ENCODE measurements around the gene RGCC.

RGCC gene

DNA sequence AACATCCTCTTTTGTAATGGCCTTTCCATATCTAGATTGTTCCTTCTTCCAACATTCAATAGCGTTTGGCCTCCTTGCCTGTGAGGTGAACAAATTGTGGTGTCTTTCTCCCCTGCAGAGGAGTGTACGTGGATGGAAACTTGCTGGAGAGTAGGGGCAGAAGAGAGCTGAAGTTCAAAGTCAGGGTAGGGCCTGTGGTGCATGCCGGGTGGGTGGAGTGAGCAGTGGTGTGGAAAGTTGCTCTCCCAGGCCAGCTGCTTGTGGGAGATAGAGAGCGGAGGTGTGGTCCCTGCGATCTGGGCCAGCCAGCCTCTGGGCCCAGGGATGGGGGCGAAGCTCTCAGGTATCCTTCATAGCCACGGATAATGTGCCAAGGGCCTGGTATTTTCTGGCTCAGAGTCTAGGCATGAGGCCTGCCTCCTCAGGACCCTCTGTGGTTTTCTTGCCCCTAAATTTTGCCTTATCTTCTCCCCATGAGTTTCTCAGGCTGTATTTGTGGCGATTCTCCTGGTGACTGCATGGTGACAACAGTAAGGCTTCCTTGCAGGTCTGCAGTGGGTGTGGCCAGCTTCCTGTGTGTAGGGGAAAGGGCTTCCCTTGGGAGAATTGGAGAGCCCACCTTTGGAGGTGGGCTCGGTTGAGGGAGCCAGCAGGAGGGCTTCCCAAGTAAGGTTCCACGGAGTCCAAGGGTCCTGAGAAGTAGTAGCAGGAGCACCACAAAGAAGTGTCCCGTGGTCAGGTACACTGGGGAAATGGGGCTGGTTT is 6.7 kb downstream of the RGCC start:
- Histone ChIP-seq H3K9me3 (ENCODE audit: low read length) (no peaks in the 10 kb centered on the region), H3K36me3 (ENCODE audit: insufficient read depth, low read length) (no peaks in the 10 kb centered on the region), H3K27ac (ENCODE audit: low read depth, low read length) (no peak overlapping the region), H3K27me3 (ENCODE audit: control insufficient read depth in 1 of 2, insufficient read depth in 2 of 2, low read length in 2 of 2) (peaks cover 1 to 19% of the 10 kb centered on the region in 2 donors), H3K4me3 (ENCODE audit: low read depth in 1 of 2, low read length in 2 of 2) (no peak overlapping the region), H3K4me1 (ENCODE audit: insufficient read depth, low read length) (peaks cover 5% of the 10 kb centered on the region), H3K9ac (ENCODE audit: low read length) (no peak overlapping the region)

DNA sequence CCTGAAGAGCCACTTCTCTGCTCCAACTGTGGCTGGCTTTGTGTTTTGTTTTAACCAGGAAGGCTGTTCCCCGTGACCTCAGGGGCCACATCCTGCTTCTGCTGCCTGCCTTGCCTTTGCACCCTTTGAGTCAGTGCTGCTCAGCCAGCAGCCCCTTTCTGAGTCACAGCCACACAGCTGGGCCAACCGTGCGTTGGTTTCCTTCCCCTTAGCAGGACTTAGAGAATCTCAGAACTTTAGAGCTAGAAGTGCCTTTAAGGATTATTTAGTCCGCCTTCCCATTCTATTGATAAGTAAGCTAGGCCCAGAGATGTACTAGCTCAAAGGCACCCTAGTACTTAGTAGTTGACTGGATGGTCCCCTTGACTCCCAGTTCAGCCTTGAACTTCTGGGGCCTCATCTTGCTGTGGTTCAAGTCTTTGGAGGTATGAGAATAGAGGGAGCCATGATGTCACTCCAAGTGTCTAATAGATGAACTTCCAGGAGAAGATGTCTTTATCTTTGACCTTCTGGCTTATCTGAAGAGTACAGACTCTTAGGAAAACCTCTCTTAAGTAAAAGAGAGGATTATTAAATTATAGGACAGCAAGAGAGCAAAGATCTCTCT is 8.0 kb downstream of the RGCC start:
- H3K9ac ChIP-seq (ENCODE audit: low read length), result no peak overlapping the region
- H3K27ac ChIP-seq (ENCODE audit: low read depth, low read length), result no peak overlapping the region
- peaks cover 0 to 7% of the 10 kb centered on the region in 2 donors for H3K27me3 ChIP-seq (ENCODE audit: control insufficient read depth in 1 of 2, insufficient read depth in 2 of 2, low read length in 2 of 2)
- peaks cover 5% of the 10 kb centered on the region for H3K4me1 ChIP-seq (ENCODE audit: insufficient read depth, low read length)
- no peak overlapping the region for H3K4me3 ChIP-seq (ENCODE audit: low read depth in 1 of 2, low read length in 2 of 2)
- no peaks in the 10 kb centered on the region for H3K9me3 ChIP-seq (ENCODE audit: low read length)
- H3K36me3 ChIP-seq (ENCODE audit: insufficient read depth, low read length), result no peaks in the 10 kb centered on the region

DNA sequence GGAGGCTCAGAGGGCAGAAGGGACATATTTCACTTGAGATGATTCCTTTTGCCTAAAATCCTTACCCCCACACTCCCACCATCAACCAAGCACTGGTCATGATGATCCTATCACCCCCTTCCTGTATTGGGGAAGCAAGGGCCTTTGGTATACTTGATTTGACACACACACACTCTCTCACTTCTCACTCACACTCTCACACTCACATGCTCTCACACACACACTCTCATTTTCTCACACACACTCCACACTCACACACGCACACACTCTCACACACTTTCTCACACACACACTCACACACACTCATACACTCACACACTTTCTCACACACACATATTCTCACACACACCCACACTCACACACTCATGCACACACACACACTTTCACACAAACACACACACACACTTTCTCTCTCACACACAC is 8.6 kb downstream of the RGCC start:
- Histone ChIP-seq H3K36me3 (ENCODE audit: insufficient read depth, low read length) (no peaks in the 10 kb centered on the region), H3K9me3 (ENCODE audit: low read length) (no peaks in the 10 kb centered on the region), H3K9ac (ENCODE audit: low read length) (no peak overlapping the region), H3K4me1 (ENCODE audit: insufficient read depth, low read length) (peaks cover 5% of the 10 kb centered on the region), H3K27me3 (ENCODE audit: control insufficient read depth in 1 of 2, insufficient read depth in 2 of 2, low read length in 2 of 2) (peaks cover 0 to 5% of the 10 kb centered on the region in 2 donors), H3K27ac (ENCODE audit: low read depth, low read length) (no peak overlapping the region), H3K4me3 (ENCODE audit: low read depth in 1 of 2, low read length in 2 of 2) (no peak overlapping the region)

DNA sequence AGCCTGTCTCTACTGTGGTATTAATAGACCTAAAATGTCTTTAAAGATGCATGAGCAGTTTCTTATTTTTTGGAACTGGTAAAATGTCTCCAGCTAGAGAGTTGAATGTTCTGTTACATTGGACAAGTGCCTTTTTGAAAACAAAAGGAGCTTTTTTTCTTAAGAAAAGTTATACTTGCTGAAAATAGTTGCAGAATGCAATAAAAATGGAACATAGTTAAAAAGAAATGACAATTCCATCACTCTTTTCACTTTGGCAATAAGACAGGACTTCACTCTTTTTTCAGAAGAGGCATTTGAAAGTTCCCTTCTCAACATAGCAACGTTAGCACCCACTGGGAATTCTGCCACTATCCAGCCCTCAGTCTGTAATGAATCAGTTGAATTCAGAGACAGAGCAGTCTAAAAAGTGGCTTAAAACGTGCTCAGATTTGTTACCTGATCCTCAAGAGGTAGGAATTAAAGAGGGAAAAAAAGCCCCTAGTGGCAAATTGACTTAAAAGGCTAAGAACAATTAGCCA is 10.1 kb downstream of the RGCC start:
- Histone ChIP-seq H3K27ac (ENCODE audit: low read depth, low read length) (no peak overlapping the region), H3K4me3 (ENCODE audit: low read depth in 1 of 2, low read length in 2 of 2) (no peak overlapping the region), H3K36me3 (ENCODE audit: insufficient read depth, low read length) (no peaks in the 10 kb centered on the region), H3K4me1 (ENCODE audit: insufficient read depth, low read length) (peaks cover 5% of the 10 kb centered on the region), H3K9ac (ENCODE audit: low read length) (no peak overlapping the region), H3K9me3 (ENCODE audit: low read length) (no peaks in the 10 kb centered on the region), H3K27me3 (ENCODE audit: control insufficient read depth in 1 of 2, insufficient read depth in 2 of 2, low read length in 2 of 2) (no peaks in the 10 kb centered on the region)

DNA sequence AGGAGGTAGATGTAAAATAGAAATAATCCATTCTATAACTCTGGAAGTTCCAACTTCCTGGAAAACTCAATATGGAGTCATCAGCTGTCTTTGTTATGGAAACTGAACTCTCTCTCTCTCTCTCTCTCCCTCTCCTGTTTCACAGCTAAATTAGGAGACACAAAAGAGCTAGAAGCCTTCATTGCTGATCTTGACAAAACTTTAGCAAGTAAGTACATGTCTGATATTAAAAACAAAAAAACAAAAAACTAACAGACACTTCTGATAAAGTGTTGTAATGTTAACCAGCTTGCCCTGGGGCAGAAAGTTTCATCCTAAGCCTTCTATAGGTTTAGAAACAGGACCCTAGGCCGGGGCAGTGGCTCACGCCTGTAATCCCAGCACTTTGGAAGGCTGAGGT is 11.3 kb downstream of the RGCC start:
- no peak overlapping the region for H3K9ac ChIP-seq (ENCODE audit: low read length)
- H3K4me1 ChIP-seq (ENCODE audit: insufficient read depth, low read length), result peaks cover 5% of the 10 kb centered on the region
- H3K36me3 ChIP-seq (ENCODE audit: insufficient read depth, low read length), result no peaks in the 10 kb centered on the region
- H3K27ac ChIP-seq (ENCODE audit: low read depth, low read length), result no peak overlapping the region
- no peak overlapping the region for H3K4me3 ChIP-seq (ENCODE audit: low read depth in 1 of 2, low read length in 2 of 2)
- H3K27me3 ChIP-seq (ENCODE audit: control insufficient read depth in 1 of 2, insufficient read depth in 2 of 2, low read length in 2 of 2), result no peaks in the 10 kb centered on the region
- no peaks in the 10 kb centered on the region for H3K9me3 ChIP-seq (ENCODE audit: low read length)

DNA sequence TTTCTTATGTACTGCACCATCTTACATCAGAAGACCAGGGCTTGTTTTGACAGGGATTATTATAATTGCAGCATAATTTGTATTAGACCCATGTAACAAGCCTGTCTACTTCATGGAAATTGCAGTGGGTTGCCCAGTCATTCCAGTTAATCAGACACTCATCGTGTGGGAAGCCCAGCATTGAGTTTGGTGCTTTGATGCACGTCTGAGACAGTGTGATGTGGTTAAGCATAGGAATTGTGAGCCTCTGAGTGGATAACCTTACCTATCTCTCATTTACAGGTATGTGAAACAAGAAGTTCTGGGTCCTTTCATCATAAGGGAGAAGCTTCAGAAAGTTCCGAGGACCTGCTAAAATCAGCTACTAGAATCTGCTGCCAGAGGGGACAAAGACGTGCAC is 12.8 kb downstream of the RGCC start:
- H3K4me3 ChIP-seq (ENCODE audit: low read depth in 1 of 2, low read length in 2 of 2), result no peak overlapping the region
- H3K9me3 ChIP-seq (ENCODE audit: low read length), result no peaks in the 10 kb centered on the region
- no peak overlapping the region for H3K9ac ChIP-seq (ENCODE audit: low read length)
- no peaks in the 10 kb centered on the region for H3K36me3 ChIP-seq (ENCODE audit: insufficient read depth, low read length)
- peaks cover 5% of the 10 kb centered on the region for H3K4me1 ChIP-seq (ENCODE audit: insufficient read depth, low read length)
- H3K27me3 ChIP-seq (ENCODE audit: control insufficient read depth in 1 of 2, insufficient read depth in 2 of 2, low read length in 2 of 2), result no peaks in the 10 kb centered on the region
- no peak overlapping the region for H3K27ac ChIP-seq (ENCODE audit: low read depth, low read length)

DNA sequence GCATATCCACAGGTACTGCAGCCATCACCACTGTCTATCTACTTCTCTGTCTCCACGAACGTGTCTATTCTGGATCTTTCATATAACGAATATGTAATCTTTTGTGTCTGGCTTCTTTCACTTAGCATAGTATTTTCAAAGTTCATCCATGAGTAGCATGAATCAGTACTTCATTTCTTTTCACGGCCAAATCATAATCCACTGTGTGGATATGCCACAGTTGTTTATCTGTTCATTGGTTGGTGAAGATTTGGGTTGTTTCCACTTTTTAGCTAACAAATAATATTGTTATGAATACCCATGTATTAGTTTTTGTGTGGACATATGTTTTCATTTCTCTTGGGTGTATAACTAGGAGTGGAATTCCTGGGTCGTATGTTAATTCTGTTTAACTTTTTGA is 14.4 kb downstream of the RGCC start:
- Histone ChIP-seq H3K4me3 (ENCODE audit: low read depth in 1 of 2, low read length in 2 of 2) (no peak overlapping the region), H3K9me3 (ENCODE audit: low read length) (no peaks in the 10 kb centered on the region), H3K27me3 (ENCODE audit: control insufficient read depth in 1 of 2, insufficient read depth in 2 of 2, low read length in 2 of 2) (no peaks in the 10 kb centered on the region), H3K9ac (ENCODE audit: low read length) (no peak overlapping the region), H3K4me1 (ENCODE audit: insufficient read depth, low read length) (peaks cover 2% of the 10 kb centered on the region), H3K27ac (ENCODE audit: low read depth, low read length) (no peak overlapping the region), H3K36me3 (ENCODE audit: insufficient read depth, low read length) (no peaks in the 10 kb centered on the region)

DNA sequence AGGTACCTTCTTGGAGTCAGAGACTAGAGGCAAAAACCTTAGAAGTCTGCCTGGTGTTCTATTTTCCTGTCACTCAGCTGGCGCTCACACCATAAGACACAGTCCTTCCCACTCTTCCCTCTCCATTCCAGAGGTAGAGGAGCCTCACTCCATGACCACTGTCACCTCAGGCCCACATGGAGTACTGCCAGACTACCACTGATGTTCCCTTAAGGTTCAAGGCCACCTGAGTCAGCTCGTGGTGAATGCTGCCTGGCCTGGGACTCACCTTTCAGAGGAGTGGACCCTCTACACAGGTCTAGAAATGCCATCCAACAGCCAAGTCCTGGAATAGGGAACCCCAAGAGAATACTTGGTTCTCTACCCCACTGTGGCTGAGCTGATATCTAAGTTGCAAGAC is 29.9 kb downstream of the RGCC start:
- Histone ChIP-seq H3K9me3 (ENCODE audit: low read length) (no peaks in the 10 kb centered on the region), H3K9ac (ENCODE audit: low read length) (no peak overlapping the region), H3K27me3 (ENCODE audit: control insufficient read depth in 1 of 2, insufficient read depth in 2 of 2, low read length in 2 of 2) (no peaks in the 10 kb centered on the region), H3K4me1 (ENCODE audit: insufficient read depth, low read length) (no peaks in the 10 kb centered on the region), H3K36me3 (ENCODE audit: insufficient read depth, low read length) (no peaks in the 10 kb centered on the region), H3K27ac (ENCODE audit: low read depth, low read length) (no peak overlapping the region), H3K4me3 (ENCODE audit: low read depth in 1 of 2, low read length in 2 of 2) (no peak overlapping the region)

DNA sequence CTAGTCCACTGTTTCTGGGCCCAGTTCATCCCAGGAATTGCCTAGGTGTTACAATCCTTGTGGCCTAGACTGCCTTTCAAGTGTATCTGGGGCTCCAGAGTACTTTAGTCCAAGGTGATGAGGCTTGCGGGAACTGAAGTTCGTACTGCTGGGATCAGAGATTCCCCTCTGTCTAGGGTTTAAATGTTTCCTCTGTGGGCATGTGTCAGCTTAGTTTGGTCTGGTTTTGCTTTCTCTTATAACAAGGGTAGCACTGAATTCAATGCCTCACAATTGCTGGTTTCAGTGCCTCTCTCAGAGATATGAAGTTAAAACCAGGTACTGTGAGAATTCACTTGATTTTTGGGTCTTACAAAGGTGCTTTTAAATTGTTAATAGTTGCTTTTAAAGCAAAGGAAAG is 30.8 kb downstream of the RGCC start:
- no peak overlapping the region for H3K4me3 ChIP-seq (ENCODE audit: low read depth in 1 of 2, low read length in 2 of 2)
- H3K4me1 ChIP-seq (ENCODE audit: insufficient read depth, low read length), result no peaks in the 10 kb centered on the region
- H3K36me3 ChIP-seq (ENCODE audit: insufficient read depth, low read length), result no peaks in the 10 kb centered on the region
- no peak overlapping the region for H3K27ac ChIP-seq (ENCODE audit: low read depth, low read length)
- H3K9me3 ChIP-seq (ENCODE audit: low read length), result no peaks in the 10 kb centered on the region
- H3K9ac ChIP-seq (ENCODE audit: low read length), result no peak overlapping the region
- H3K27me3 ChIP-seq (ENCODE audit: control insufficient read depth in 1 of 2, insufficient read depth in 2 of 2, low read length in 2 of 2), result no peaks in the 10 kb centered on the region

DNA sequence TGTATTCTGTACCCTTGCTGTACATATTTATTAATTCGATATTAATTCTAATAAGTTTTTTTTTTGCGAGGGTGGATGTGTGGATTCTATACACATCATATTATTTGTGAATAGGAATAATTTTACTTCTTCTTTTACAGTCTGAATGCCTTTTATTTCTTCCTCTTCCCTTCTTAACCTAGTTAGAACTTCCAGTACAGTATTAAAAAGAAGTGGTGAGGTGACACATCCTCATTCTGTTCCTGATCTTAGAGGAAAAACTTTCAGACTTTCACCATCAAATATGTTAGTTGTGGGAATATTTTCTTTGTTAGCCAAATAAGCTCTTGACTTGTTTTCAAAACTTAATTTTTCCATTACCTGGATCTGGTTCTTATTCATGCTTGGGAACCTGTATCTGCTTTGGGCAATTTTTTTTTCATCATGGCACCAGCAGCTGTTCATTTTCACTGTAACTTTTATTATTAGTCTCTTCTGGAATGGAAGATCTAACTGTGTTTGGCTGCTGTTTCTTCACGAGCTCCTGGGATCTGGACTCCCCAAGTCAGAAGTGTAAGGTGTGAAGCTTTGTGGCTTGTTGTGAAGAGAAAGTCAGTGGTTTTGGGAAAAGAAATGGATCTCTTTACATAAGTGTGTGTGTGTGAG is 33.1 kb downstream of the RGCC start:
- Histone ChIP-seq H3K9me3 (ENCODE audit: low read length) (no peaks in the 10 kb centered on the region), H3K9ac (ENCODE audit: low read length) (no peak overlapping the region), H3K4me3 (ENCODE audit: low read depth in 1 of 2, low read length in 2 of 2) (no peak overlapping the region), H3K36me3 (ENCODE audit: insufficient read depth, low read length) (no peaks in the 10 kb centered on the region), H3K27ac (ENCODE audit: low read depth, low read length) (no peak overlapping the region), H3K27me3 (ENCODE audit: control insufficient read depth in 1 of 2, insufficient read depth in 2 of 2, low read length in 2 of 2) (no peaks in the 10 kb centered on the region), H3K4me1 (ENCODE audit: insufficient read depth, low read length) (no peaks in the 10 kb centered on the region)

DNA sequence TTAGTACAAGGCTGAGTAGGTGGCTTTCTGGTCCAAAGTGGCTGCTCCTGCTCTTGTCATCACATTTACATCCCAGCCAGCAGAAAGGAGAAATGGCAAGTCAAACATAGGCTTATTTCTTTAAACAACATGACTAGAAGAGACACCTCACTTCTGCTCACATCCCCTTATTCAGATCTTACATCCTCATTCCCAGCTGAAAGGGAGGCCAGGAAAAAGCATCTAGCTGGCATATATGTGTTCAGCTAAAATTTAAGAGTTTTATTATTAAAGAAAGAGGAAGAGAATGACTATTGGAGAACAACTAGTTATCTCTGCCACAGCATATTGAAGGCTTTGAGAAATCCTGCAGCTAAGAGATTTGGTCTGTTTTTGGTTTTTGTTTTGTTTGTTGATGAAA is 34.1 kb downstream of the RGCC start:
- no peak overlapping the region for H3K4me3 ChIP-seq (ENCODE audit: low read depth in 1 of 2, low read length in 2 of 2)
- no peaks in the 10 kb centered on the region for H3K4me1 ChIP-seq (ENCODE audit: insufficient read depth, low read length)
- no peak overlapping the region for H3K27ac ChIP-seq (ENCODE audit: low read depth, low read length)
- no peaks in the 10 kb centered on the region for H3K27me3 ChIP-seq (ENCODE audit: control insufficient read depth in 1 of 2, insufficient read depth in 2 of 2, low read length in 2 of 2)
- H3K9ac ChIP-seq (ENCODE audit: low read length), result no peak overlapping the region
- no peaks in the 10 kb centered on the region for H3K36me3 ChIP-seq (ENCODE audit: insufficient read depth, low read length)
- no peaks in the 10 kb centered on the region for H3K9me3 ChIP-seq (ENCODE audit: low read length)
